HCT116 (cell line): ENCODE measurements around the gene TTC9B. TPM values are rescaled to one million over a fixed set of nuclear protein-coding genes. Genes with fewer than 3 reads are reported as not detected.

Source experiments
- ATAC-seq: fragments of 200-7000 bp; cut with Tn5 transposase; 2 replicates; pipeline ENCODE4 v1.9.1; 2020; ENCODE audit warnings: mild to moderate bottlenecking, moderate library complexity
- BruUV-seq: library from RNA; stranded (reverse); fragments of 400-500 nt; replicated peaks from 2 replicates; lab custom pipeline; 2021; lab: Mats Ljungman, UMichigan
- CTCF ChIA-PET: fragments of 300-600 bp; sonication (Branson Sonifier 250); formaldehyde crosslinking; loops from one replicate; lab custom pipeline; 2021; ENCODE audit warnings: antibody characterized with exemption; lab: Charles Lee
- POLR2A ChIA-PET: fragments of 300-600, 350-600 bp; sonication (Branson Sonifier 250); formaldehyde crosslinking; loops from one replicate; lab custom pipeline; 2021; ENCODE audit warnings: antibody characterized with exemption; lab: Charles Lee
- RAD21 ChIA-PET, 2 experiments: fragments of 300-600 bp; sonication (Branson Sonifier 250); formaldehyde crosslinking; loops; one replicate each; lab custom pipeline; 2023; ENCODE audit warnings: low total read pairs in 2 of 2; ENCODE audit not compliant: uncharacterized antibody in 2 of 2, unreplicated experiment in 2 of 2, low non-redundant PET in 1 of 2; lab: Charles Lee
- DNase-seq: peaks from one replicate; pipeline ENCODE4 v3.0.0-alpha.2; 2010; ENCODE audit warnings: low read depth, low spot score
- H2AFZ ChIP-seq: fragments of 200-600 bp; shearing (Covaris generic), sonication (generic); 2 replicates; pipeline ENCODE4 v1.6.1; 2017; ENCODE audit warnings: low read depth, mixed run types, mixed read lengths, antibody characterized with exemption, low read length; ENCODE audit not compliant: poor library complexity, severe bottlenecking
- H3K27ac ChIP-seq: 2 replicates; pipeline ENCODE4 v1.5.1; 2012; ENCODE audit warnings: low read depth, low read length
- H3K27me3 ChIP-seq: fragments of 200-600 bp; sonication (generic); 2 replicates; pipeline ENCODE4 v1.6.1; 2016; ENCODE audit warnings: mixed run types, low read length, mixed read lengths; ENCODE audit not compliant: insufficient read depth
- H3K36me3 ChIP-seq, 2 experiments: fragments of 200-500 bp in 1 of 2; fragments of 200-600 bp in 1 of 2; sonication (Bioruptor generic) in 1 of 2; sonication (generic) in 1 of 2; 2 replicates each; pipeline versions ENCODE4 v1.5.1 to v1.6.1; 2014 to 2016; ENCODE audit warnings: low read length in 2 of 2, inconsistent platforms in 1 of 2, mixed read lengths in 1 of 2, mixed run types in 1 of 2; ENCODE audit not compliant: insufficient read depth in 2 of 2, control insufficient read depth in 1 of 2
- H3K4me1 ChIP-seq, 2 experiments: fragments of 200-600 bp in 1 of 2; sonication (generic) in 1 of 2; 2 replicates each; pipeline versions ENCODE4 v1.5.1 to v1.6.1; 2012 to 2017; ENCODE audit warnings: low read length in 2 of 2, inconsistent platforms in 1 of 2, mild to moderate bottlenecking in 1 of 2, mixed read lengths in 1 of 2, mixed run types in 1 of 2, moderate library complexity in 1 of 2; ENCODE audit not compliant: insufficient read depth in 2 of 2, control insufficient read depth in 1 of 2
- H3K4me2 ChIP-seq: fragments of 200-600 bp; sonication (generic); 2 replicates; pipeline ENCODE4 v1.6.1; 2017; ENCODE audit warnings: mixed run types, low read length, mixed read lengths
- H3K4me3 ChIP-seq, 2 experiments: fragments of 200-600 bp in 1 of 2; sonication (generic) in 1 of 2; replicated peaks in 1 of 2; 2 replicates each; pipeline ENCODE4 v1.5.1; 2011 to 2016; ENCODE audit warnings: low read length in 2 of 2, control low read depth in 1 of 2, low read depth in 1 of 2, mild to moderate bottlenecking in 1 of 2, mixed read lengths in 1 of 2, mixed run types in 1 of 2
- H3K79me2 ChIP-seq: fragments of 200-600 bp; sonication (generic); 2 replicates; pipeline ENCODE4 v1.6.1; 2017; ENCODE audit warnings: mild to moderate bottlenecking, mixed run types, low read length, moderate library complexity, mixed read lengths; ENCODE audit not compliant: insufficient read depth
- H3K9ac ChIP-seq: fragments of 200-600 bp; sonication (generic); 2 replicates; pipeline ENCODE4 v1.6.1; 2016; ENCODE audit warnings: low read length, mixed read lengths
- H3K9me2 ChIP-seq: fragments of 200-600 bp; sonication (generic), shearing (Covaris generic); 2 replicates; pipeline ENCODE4 v1.6.1; 2017; ENCODE audit warnings: mixed run types, mild to moderate bottlenecking, moderate library complexity; ENCODE audit not compliant: insufficient read depth
- H3K9me3 ChIP-seq, 2 experiments: fragments of 200-500 bp in 1 of 2; fragments of 200-600 bp in 1 of 2; sonication (Bioruptor generic) in 1 of 2; sonication (generic) in 1 of 2; 2 replicates each; pipeline ENCODE4 v1.6.1; 2014 to 2017; ENCODE audit warnings: low read length in 2 of 2, mixed read lengths in 2 of 2, inconsistent platforms in 1 of 2, low read depth in 1 of 2, mild to moderate bottlenecking in 1 of 2, mixed run types in 1 of 2, moderate library complexity in 1 of 2; ENCODE audit not compliant: control insufficient read depth in 1 of 2, insufficient read depth in 1 of 2
- H4K20me1 ChIP-seq: fragments of 200-600 bp; sonication (generic), shearing (Covaris generic); 2 replicates; pipeline ENCODE4 v1.6.1; 2017; ENCODE audit warnings: mixed run types, mild to moderate bottlenecking, moderate library complexity; ENCODE audit not compliant: insufficient read depth
- CBX3 ChIP-seq: IDR thresholded peaks from 2 replicates; pipeline ENCODE4 v1.6.1; 2012; ENCODE audit warnings: low read depth
- CEBPB ChIP-seq: IDR thresholded peaks from 2 replicates; pipeline ENCODE4 v1.6.1; 2012; ENCODE audit warnings: low read depth
- CTCF ChIP-seq, 3 experiments: fragments of 200-600 bp in 1 of 3; sonication (generic) in 1 of 3; IDR thresholded peaks in 2 of 3; conservative IDR thresholded peaks in 1 of 3; 2 replicates each; pipeline ENCODE4 v1.5.1; 2012 to 2017; ENCODE audit warnings: low read depth in 2 of 3, low read length in 2 of 3, antibody characterized with exemption in 1 of 3, borderline replicate concordance in 1 of 3, control low read depth in 1 of 3, mild to moderate bottlenecking in 1 of 3, mixed read lengths in 1 of 3, mixed run types in 1 of 3, moderate library complexity in 1 of 3; ENCODE audit not compliant: insufficient read depth in 1 of 3
- ELF1 ChIP-seq: IDR thresholded peaks from 2 replicates; pipeline ENCODE4 v1.6.1; 2012; ENCODE audit warnings: low read depth, borderline replicate concordance
- EZH2 ChIP-seq: fragments of 200-600 bp; sonication (generic); IDR thresholded peaks from 2 replicates; pipeline ENCODE4 v1.6.1; 2017; ENCODE audit warnings: antibody characterized with exemption, mixed run types
- FOSL1 ChIP-seq: IDR thresholded peaks from 2 replicates; pipeline ENCODE4 v1.6.1; 2012; ENCODE audit warnings: low read depth
- JUND ChIP-seq: IDR thresholded peaks from 2 replicates; pipeline ENCODE4 v1.6.1; 2012
- MAX ChIP-seq: IDR thresholded peaks from 2 replicates; pipeline ENCODE4 v1.6.1; 2012
- POLR2A ChIP-seq: IDR thresholded peaks from 2 replicates; pipeline ENCODE4 v1.7.0; 2011; ENCODE audit warnings: borderline replicate concordance; ENCODE audit not compliant: insufficient read depth, insufficient read length; ENCODE audit errors: extremely low read depth
- POLR2AphosphoS5 ChIP-seq: IDR thresholded peaks from 2 replicates; pipeline ENCODE4 v1.6.1; 2011; ENCODE audit warnings: mild to moderate bottlenecking, low read depth, low read length, moderate library complexity
- REST ChIP-seq: IDR thresholded peaks from 2 replicates; pipeline ENCODE4 v1.6.1; 2012; ENCODE audit warnings: low read depth
- SIN3A ChIP-seq: IDR thresholded peaks from 2 replicates; pipeline ENCODE4 v1.6.1; 2012; ENCODE audit warnings: low read depth
- SP1 ChIP-seq: IDR thresholded peaks from 2 replicates; pipeline ENCODE4 v1.6.1; 2012; ENCODE audit warnings: low read depth
- SRF ChIP-seq: IDR thresholded peaks from 2 replicates; pipeline ENCODE4 v1.6.1; 2012; ENCODE audit warnings: low read depth
- YY1 ChIP-seq: IDR thresholded peaks from 2 replicates; pipeline ENCODE4 v1.6.1; 2011; ENCODE audit warnings: low read length, low read depth, moderate library complexity, mild to moderate bottlenecking; ENCODE audit not compliant: insufficient replicate concordance; ENCODE audit errors: extremely low read depth
- ZBTB33 ChIP-seq: IDR thresholded peaks from 2 replicates; pipeline ENCODE4 v1.6.1; 2011; ENCODE audit warnings: mild to moderate bottlenecking, low read length, moderate library complexity; ENCODE audit not compliant: insufficient replicate concordance; ENCODE audit errors: extremely low read depth
- ZFX ChIP-seq: fragments of 450-650 bp; IDR thresholded peaks from 2 replicates; pipeline ENCODE4 v1.6.1; 2017
- ZNF274 ChIP-seq: fragments of 200-500 bp; sonication (Bioruptor generic); IDR thresholded peaks from 2 replicates; pipeline ENCODE4 v1.6.1; 2014; ENCODE audit warnings: mild to moderate bottlenecking, low read depth, low read length, inconsistent platforms
- intact Hi-C: fragments of 100-400 bp; cut with micrococcal nuclease; formaldehyde crosslinking; loops from 2 replicates; pipeline ENCODE4 v1.10.0; 2022
- total RNA-seq: library from RNA; stranded (reverse); gene quantifications from one replicate; pipeline ENCODE4 v1.2.1, GENCODE V29; 2021; ENCODE audit not compliant: unreplicated experiment

Gene TTC9B
- total RNA-seq, 1 experiment from 2014 or later, result 1.7 TPM

- ATAC-seq (peak; percentile 86), DNase-seq (no peak)
- peak overlapping the region; percentile 79 for H3K4me2 ChIP-seq
- H3K9me3 ChIP-seq, result no peaks in the 10 kb centered on the region
- peak overlapping the region; percentile 55 for H3K9ac ChIP-seq
- ChIA-PET RAD21 (interaction anchor here in 1 of 2 experiments (0.6 kb wide), 1 partner anchor 40 kb away, joined by 5 read pairs; no protein-coding TSS in a partner anchor), CTCF (interaction anchor here (0.7 to 1.0 kb wide), 2 partner anchors 74 to 91 kb away, joined by 3 read pairs; no protein-coding TSS in a partner anchor), POLR2A (interaction anchor here (0.8 kb wide), 1 partner anchor 84 kb away, joined by 3 read pairs; no protein-coding TSS in a partner anchor)
- H3K4me1 ChIP-seq, result peaks cover 35 to 50% of the 10 kb centered on the region in 2 experiments
- H3K36me3 ChIP-seq, result peaks cover 0 to 6% of the 10 kb centered on the region in 2 experiments; a peak in 1 of 4 replicates
- H3K79me2 ChIP-seq, result 0 out of 2 replicates have a peak, but pooled peaks cover 3% of the 10 kb centered on the region
- H2AFZ ChIP-seq, result no peak overlapping the region
- H3K27ac ChIP-seq, result peak overlapping the region; percentile 84
- intact Hi-C loops, result no loop called here
- BruUV-seq, result no TSS peak
- no peaks in the 10 kb centered on the region for H3K27me3 ChIP-seq
- H3K9me2 ChIP-seq, result no peaks in the 10 kb centered on the region
- H4K20me1 ChIP-seq, result no peaks in the 10 kb centered on the region
- peak overlapping the region; percentile 25 to 33; a peak in 3 of 4 replicates for H3K4me3 ChIP-seq
- no peak for TF ChIP-seq SRF
- TF ChIP-seq ZFX, result no peak
- TF ChIP-seq CBX3, result no peak; the same call in 1 of the 2 replicates
- TF ChIP-seq POLR2A, result peak; percentile 25
- peak; percentile 25; the same call in 1 of the 2 replicates for TF ChIP-seq JUND
- TF ChIP-seq ZNF274, result no peak
- TF ChIP-seq SP1, result peak; percentile 67
- TF ChIP-seq MAX, result peak; percentile 90
- TF ChIP-seq ZBTB33, result no peak
- TF ChIP-seq CEBPB, result no peak
- TF ChIP-seq YY1, result peak; percentile 10
- TF ChIP-seq SIN3A, result peak; percentile 81
- no peak for TF ChIP-seq EZH2
- peak; percentile 63; the same call in 1 of the 2 replicates for TF ChIP-seq POLR2AphosphoS5
- no peak; the same call in 1 of the 2 replicates for TF ChIP-seq ELF1
- no peak for TF ChIP-seq REST
- TF ChIP-seq FOSL1, result no peak
- no peak for TF ChIP-seq CTCF (IDR thresholded peaks at IDR 0.05 in 2 of 3, conservative IDR thresholded peaks at IDR 0.05 in 1 of 3; ENCODE audit: borderline replicate concordance in 1 of 3, insufficient read depth in 1 of 3, low read depth in 2 of 3, low read length in 2 of 3)
Measured at GRCh38 chr19:40231544-40232424, 13.6 kb upstream of the TTC9B start.
